Astrocyte of the cerebellum (primary cell): ENCODE results near the gene GOLGA8R.
"Not testable (repeated sequence)": the region's sequence is repeated elsewhere in the genome, so short reads cannot be mapped to it uniquely, and the experiment has no call there.

Experiments
- DNase-seq: peaks from one replicate; pipeline ENCODE4 v3.0.0-alpha.2; 2011; ENCODE audit warnings: low read depth
- H3K4me3 ChIP-seq: 2 replicates; pipeline ENCODE4 v1.5.1; 2011; ENCODE audit warnings: mild to moderate bottlenecking, low read depth, low read length, moderate library complexity
- in situ Hi-C: cut with HindIII; loops from 2 replicates; pipeline ENCODE4 v1.10.0; 2017; ENCODE audit warnings: low sequenced_read_pairs

The GOLGA8R gene, protein sequence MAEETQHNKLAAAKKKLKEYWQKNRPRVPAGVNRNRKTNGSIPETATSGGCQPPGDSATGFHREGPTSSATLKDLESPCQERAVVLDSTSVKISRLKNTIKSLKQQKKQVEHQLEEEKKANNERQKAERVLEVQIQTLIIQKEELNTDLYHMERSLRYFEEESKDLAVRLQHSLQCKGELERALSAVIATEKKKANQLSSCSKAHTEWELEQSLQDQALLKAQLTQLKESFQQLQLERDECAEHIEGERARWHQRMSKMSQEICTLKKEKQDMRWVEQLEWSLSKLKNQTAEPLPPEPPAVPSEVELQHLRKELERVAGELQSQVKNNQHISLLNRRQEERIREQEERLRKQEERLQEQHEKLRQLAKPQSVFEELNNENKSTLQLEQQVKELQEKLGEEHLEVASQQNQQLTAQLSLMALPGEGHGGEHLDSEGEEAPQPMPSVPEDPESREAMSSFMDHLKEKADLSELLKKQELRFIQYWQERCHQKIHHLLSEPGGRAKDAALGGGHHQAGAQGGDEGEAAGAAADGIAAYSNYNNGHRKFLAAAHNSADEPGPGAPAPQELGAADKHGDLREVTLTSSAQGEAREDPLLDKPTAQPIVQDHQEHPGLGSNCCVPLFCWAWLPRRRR

GRCh38 chr15:30414160-30414559, at the start of gene GOLGA8R:
GOLGA8R (minus strand) TSS chr15:30414260; CDS start chr15:30414162, 98 bp downstream.
- H3K4me3 ChIP-seq, DNase-seq, in situ Hi-C loops: not testable (repeated sequence)

GRCh38 chr15:30463849-30464248, 49.8 kb upstream of the GOLGA8R start:
- DNase-seq, H3K4me3 ChIP-seq, in situ Hi-C loops: not testable (repeated sequence)

DNA sequence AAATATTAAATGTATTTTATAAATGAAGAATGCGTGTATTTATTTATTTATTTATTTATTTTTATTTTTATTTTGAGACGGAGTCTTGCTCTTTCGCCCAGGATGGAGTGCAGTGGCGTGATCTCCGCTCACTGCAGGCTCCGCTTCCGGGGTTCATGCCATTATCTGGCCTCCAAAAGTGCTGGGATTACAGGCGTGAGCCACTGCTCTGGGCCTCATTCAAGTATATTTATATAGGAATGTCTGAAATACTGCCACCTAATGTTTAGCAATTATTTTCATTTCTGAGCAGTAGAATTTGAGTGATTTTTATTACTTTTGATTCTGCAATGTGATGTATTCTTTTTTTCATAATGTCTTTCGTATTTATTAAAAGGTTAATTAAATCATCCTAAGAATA, 48.1 kb upstream of the GOLGA8R start:
- in situ Hi-C loops, H3K4me3 ChIP-seq, DNase-seq: not testable (repeated sequence)

GRCh38 chr15:30452702-30453101, 38.6 kb upstream of the GOLGA8R start:
- in situ Hi-C loops, DNase-seq, H3K4me3 ChIP-seq: not testable (repeated sequence)

DNA sequence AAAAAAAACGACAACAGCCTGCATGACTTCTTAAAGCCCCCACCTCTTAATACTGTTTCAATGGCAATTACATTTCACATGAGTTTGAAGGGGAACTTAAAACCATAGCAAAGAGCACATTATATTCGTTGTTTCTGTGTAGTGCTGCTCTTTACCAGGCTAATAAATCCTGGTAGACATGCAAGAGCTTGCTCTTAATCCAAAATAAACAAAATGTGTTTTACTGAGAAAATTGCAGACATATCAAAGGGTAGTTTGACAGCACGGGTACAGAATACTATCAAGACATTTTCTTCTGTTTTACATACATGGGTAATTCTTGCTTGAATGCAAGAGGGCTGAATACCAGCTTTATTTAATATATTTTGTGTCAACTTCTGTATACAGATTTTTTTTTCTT, 24.3 kb upstream of the GOLGA8R start:
- DNase-seq, H3K4me3 ChIP-seq, in situ Hi-C loops: not testable (repeated sequence)

DNA sequence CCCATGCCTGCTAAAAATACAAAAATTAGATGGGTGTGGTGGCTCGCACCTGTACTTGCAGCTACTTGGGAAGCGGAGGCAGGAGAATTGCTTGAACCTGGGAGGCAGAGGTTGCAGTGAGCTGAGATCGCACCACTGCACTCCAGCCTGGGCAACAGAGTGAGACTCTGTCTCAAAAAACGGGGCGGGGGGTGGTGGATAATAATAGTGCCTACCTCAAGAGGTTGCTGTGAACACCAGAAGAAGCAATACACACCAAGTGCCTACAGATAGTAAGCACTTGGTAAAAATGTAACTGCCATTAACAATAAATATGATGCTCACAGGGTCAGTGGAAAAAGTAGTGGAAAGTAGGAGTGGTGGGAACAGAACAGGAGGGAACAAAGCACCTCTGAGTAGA, 21.8 kb upstream of the GOLGA8R start:
- in situ Hi-C loops, H3K4me3 ChIP-seq, DNase-seq: not testable (repeated sequence)

DNA sequence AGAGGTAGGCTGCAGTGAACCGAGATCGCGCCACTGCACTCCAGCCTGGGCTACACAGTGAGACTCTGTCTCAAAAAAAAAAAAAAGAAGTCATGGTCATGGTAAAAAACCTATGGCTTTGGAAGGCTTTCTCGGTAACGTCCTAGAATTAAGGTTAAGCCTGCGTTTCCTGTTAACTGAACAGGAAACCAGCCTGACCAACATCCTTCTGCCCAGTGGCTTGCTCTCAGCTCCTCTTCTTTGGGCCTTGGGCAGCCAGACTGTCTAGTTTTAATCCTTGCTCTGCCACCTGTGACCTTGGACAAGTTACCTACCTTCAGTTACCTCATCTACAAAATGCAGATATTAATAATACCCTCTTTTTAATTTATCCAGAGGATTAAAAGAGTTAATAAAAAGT, 6.7 kb upstream of the GOLGA8R start:
- in situ Hi-C loops, DNase-seq: not testable (repeated sequence)

DNA sequence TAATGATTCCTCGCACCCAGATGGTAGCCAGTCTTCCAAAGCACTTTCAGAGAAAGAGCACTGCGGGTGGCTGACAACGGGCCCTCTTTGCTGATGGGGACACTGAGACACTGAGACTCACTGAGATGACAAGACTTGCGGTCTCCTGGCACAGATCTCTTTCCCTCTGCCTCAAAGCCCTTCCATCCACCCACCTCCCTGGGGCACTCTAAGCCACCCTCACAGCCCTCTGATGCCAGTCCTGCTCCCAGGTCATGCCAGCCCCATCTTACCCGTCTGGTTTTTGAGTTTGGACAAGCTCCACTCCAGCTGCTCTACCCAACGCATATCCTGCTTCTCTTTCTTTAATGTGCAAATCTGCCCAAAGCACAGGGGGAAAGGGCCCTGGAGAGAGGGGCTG, 6.4 kb downstream of the GOLGA8R start:
- H3K4me3 ChIP-seq, in situ Hi-C loops, DNase-seq: not testable (repeated sequence)

More for the DNA sequence above, 6.7 kb upstream of the GOLGA8R start:
- H3K4me3 ChIP-seq: not testable (repeated sequence)

DNA sequence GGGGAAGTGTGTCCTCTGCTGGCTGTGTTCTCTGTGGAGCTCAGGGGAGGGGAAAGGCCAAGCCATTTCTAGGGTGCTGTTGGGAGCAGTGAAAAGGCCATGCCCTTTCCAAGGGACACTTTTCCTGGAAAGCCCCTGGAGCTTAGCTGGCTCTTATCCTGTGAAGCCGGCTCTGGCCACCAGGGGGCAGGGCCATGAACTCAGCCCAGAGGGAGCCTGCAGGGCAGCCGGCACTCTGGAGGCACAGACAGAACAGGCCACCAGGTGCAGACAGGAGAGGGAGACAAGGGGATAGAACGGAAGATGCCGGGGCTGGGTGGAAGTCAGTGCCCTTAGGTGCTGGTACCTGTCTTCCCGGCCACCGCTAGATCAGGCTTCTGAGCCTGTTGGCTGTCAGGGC, 15.1 kb downstream of the GOLGA8R start:
- in situ Hi-C loops, H3K4me3 ChIP-seq, DNase-seq: not testable (repeated sequence)

GRCh38 chr15:30393664-30393991, 20.4 kb downstream of the GOLGA8R start:
- H3K4me3 ChIP-seq, DNase-seq, in situ Hi-C loops: not testable (repeated sequence)

- DNase-seq, H3K4me3 ChIP-seq, in situ Hi-C loops: not testable (repeated sequence)
Measured at GRCh38 chr15:30392766-30393663, 21.0 kb downstream of the GOLGA8R start, which contains the start of gene CHRFAM7A. CHRFAM7A (minus strand) TSS chr15:30393540; CDS start chr15:30383351, 10,189 bp downstream.

- in situ Hi-C loops, DNase-seq: not testable (repeated sequence)
Measured at GRCh38 chr15:30386318-30386887, 27.7 kb downstream of the GOLGA8R start.

GRCh38 chr15:30377082-30377413, 37.0 kb downstream of the GOLGA8R start:
- H3K4me3 ChIP-seq, in situ Hi-C loops, DNase-seq: not testable (repeated sequence)

More at GRCh38 chr15:30386318-30386887, 27.7 kb downstream of the GOLGA8R start:
- not testable (repeated sequence) for H3K4me3 ChIP-seq

DNA sequence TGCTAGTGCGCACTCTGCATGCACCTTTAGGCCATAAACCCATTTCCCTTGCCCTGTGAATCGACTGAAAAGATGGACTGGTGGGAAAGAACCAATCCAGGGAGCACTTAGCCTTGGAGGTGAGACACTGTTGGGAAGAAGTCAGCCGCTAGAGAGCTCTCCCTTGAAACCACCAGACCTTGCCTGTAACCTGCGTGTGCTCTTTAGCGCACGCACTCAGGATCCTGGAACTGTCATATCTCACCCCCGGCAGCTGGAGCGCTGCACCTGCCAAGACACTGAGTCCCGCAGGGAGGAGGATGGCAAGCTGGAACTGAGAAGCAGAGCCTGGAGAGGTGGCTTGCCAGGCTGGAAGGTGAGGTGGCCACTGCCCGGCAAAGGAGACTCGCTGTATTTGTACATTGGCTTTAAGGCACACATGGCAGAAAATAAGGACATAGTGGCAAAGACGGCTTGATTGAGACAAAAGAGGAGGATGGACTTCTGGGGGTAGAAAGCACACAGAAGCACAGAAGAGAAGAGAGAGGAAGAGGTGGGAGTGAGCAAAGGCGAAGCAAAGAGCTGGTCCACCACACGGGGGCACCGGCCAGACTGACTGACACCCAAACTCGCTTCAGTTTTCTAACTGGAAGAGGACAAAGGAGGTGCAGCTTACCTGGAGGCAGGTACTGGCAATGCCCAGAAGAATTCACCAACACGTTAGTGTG, 37.5 kb downstream of the GOLGA8R start:
- DNase-seq, H3K4me3 ChIP-seq, in situ Hi-C loops: not testable (repeated sequence)

DNA sequence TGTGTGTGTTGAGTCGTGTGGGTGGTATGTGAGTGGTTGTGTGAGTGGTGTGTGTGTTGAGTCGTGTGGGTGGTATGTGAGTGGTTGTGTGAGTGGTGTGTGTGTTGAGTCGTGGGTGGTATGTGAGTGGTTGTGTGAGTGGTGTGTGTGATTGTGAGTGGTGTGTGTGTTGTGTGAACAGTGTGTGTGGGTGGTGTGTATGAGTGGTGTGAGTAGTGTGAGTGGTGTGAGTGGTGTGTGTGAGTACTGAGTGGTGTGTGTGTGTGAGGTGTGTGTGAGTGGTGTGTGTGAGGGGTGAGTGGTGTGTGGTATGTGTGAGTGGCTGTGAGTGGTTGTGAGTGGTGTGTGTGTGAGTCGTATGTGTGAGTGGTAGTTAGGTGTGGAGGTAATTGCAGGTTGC, 38.2 kb downstream of the GOLGA8R start:
- H3K4me3 ChIP-seq, DNase-seq, in situ Hi-C loops: not testable (repeated sequence)

DNA sequence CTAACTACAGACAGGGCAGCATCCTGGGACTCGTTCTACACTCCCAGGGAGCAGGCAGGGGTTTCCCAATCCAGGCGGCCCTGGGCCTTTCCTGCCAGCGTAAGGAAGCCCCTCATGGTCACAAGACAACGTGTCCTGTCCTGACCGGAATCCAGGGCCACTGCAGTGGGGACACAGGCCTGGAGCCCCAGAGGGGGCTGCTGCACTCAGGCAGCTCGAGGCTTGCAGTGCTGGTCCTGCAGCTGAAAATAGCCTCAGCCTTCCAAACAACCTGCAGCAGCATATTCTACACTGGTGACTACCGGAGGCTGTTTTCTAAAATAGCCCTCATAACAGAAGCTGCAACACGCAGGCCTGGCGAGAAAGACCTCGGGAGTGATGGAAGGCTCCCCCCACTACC, 39.2 kb downstream of the GOLGA8R start:
- in situ Hi-C loops, DNase-seq, H3K4me3 ChIP-seq: not testable (repeated sequence)
